Hepatocyte (in vitro differentiated cells): ENCODE results near the gene SSBP2.

ENCODE experiments used
- CTCF ChIP-seq: fragments of 200-600 bp; sonication (generic); IDR thresholded peaks from 2 replicates; pipeline ENCODE4 v1.5.1; 2016; ENCODE audit warnings: antibody characterized with exemption, mild to moderate bottlenecking; ENCODE audit not compliant: poor library complexity
- EZH2 ChIP-seq: fragments of 200-600 bp; sonication (generic); IDR thresholded peaks from 2 replicates; pipeline ENCODE4 v1.6.1; 2016; ENCODE audit warnings: antibody characterized with exemption, mild to moderate bottlenecking, borderline replicate concordance
- EZH2phosphoT487 ChIP-seq: fragments of 200-600 bp; sonication (generic); IDR thresholded peaks from one replicate; pipeline ENCODE4 v1.6.1; 2018; ENCODE audit warnings: antibody characterized with exemption, mild to moderate bottlenecking, low read depth, moderate library complexity; ENCODE audit not compliant: unreplicated experiment, severe bottlenecking

- TF ChIP-seq CTCF (no peak), EZH2phosphoT487 (no peak), EZH2 (no peak)
Measured at GRCh38 chr5:81606150-81606549, 144.7 kb downstream of the SSBP2 start.
